PC-3 (cell line): Measurements from ENCODE around the gene NRCAM.

ENCODE experiments used
- EZH2phosphoT487 ChIP-seq: fragments of 300-600 bp; sonication (generic); IDR thresholded peaks from 2 replicates; pipeline ENCODE4 v1.6.1; 2018; ENCODE audit warnings: mild to moderate bottlenecking, antibody characterized with exemption, low read length, borderline replicate concordance
- TF ChIP-seq, protein P1 (sequence below): fragments of 300-600 bp; sonication (generic); conservative IDR thresholded peaks from 2 replicates; pipeline ENCODE4 v1.5.1; 2017; ENCODE audit warnings: antibody characterized with exemption, low read depth, mild to moderate bottlenecking, low read length

DNA sequence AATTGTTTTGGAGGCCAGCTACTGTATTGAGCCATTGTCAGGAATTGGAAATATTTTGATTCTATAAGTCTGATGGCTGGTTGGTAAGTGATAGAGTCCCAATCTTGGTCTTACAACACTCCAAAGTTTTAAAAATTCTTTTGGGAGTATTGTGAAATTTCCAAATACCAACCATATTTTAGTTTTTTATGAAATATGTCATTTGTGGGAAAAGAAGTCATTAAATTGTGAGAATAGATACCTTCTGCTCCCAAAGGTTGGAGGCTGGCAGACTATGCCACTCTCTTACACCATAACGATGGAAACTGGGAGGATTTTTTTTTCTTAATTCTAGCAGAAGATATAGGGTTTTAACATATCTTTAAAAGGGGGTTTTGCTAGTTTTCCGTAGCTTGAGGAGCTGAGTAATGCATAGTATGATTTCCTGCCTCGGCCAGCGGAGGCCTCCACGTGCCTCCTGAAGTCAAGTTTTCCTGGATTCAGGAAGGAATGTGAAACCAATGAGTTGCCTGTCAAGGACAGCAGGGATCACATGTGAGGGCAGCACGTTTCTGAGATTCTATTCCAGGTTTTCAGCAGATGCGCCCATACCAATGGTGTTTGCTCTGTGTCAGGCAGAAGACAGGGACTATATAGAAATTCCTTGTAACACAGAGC is 233.9 kb downstream of the NRCAM start:
- TF ChIP-seq, protein P1, sequence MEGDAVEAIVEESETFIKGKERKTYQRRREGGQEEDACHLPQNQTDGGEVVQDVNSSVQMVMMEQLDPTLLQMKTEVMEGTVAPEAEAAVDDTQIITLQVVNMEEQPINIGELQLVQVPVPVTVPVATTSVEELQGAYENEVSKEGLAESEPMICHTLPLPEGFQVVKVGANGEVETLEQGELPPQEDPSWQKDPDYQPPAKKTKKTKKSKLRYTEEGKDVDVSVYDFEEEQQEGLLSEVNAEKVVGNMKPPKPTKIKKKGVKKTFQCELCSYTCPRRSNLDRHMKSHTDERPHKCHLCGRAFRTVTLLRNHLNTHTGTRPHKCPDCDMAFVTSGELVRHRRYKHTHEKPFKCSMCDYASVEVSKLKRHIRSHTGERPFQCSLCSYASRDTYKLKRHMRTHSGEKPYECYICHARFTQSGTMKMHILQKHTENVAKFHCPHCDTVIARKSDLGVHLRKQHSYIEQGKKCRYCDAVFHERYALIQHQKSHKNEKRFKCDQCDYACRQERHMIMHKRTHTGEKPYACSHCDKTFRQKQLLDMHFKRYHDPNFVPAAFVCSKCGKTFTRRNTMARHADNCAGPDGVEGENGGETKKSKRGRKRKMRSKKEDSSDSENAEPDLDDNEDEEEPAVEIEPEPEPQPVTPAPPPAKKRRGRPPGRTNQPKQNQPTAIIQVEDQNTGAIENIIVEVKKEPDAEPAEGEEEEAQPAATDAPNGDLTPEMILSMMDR = no peak
- no peak for TF ChIP-seq EZH2phosphoT487
